H9 (cell line): ENCODE data around the gene IQCC. TPM values are rescaled to one million over a fixed set of nuclear protein-coding genes. Genes with fewer than 3 reads are reported as not detected.

Experiments used
- DNase-seq: peaks from one replicate; pipeline ENCODE4 v3.0.0-alpha.2; 2017
- H2AFZ ChIP-seq: one replicate; pipeline ENCODE4 v1.6.1; 2013; ENCODE audit warnings: mild to moderate bottlenecking, low read length, control low read depth, moderate library complexity
- H2AK5ac ChIP-seq: 2 replicates; pipeline ENCODE4 v1.6.1; 2013; ENCODE audit warnings: low read length, control low read depth, mixed read lengths; ENCODE audit not compliant: insufficient read length
- H2BK120ac ChIP-seq: one replicate; pipeline ENCODE4 v1.6.1; 2013; ENCODE audit warnings: low read depth, mild to moderate bottlenecking, low read length, control low read depth, inconsistent platforms; ENCODE audit not compliant: poor library complexity, severe bottlenecking
- H2BK12ac ChIP-seq: 2 replicates; pipeline ENCODE4 v1.6.1; 2013; ENCODE audit warnings: low read length, control low read depth, mixed read lengths, low read depth; ENCODE audit not compliant: insufficient read length
- H2BK15ac ChIP-seq: 2 replicates; pipeline ENCODE4 v1.6.1; 2013; ENCODE audit warnings: low read depth, low read length, control low read depth
- H2BK20ac ChIP-seq: one replicate; pipeline ENCODE4 v1.6.1; 2013; ENCODE audit warnings: low read depth, mild to moderate bottlenecking, low read length, control low read depth, inconsistent platforms; ENCODE audit not compliant: poor library complexity, severe bottlenecking
- H2BK5ac ChIP-seq: 2 replicates; pipeline ENCODE4 v1.6.1; 2013; ENCODE audit warnings: low read length, control low read depth, mixed read lengths; ENCODE audit not compliant: insufficient read length
- H3K14ac ChIP-seq: 2 replicates; pipeline ENCODE4 v1.6.1; 2013; ENCODE audit warnings: low read length, control low read depth; ENCODE audit not compliant: insufficient read depth
- H3K18ac ChIP-seq: 2 replicates; pipeline ENCODE4 v1.6.1; 2013; ENCODE audit warnings: low read depth, mild to moderate bottlenecking, mixed read lengths, low read length, control low read depth; ENCODE audit not compliant: insufficient read length
- H3K23ac ChIP-seq: 2 replicates; pipeline ENCODE4 v1.6.1; 2013; ENCODE audit warnings: low read length, control low read depth, mixed read lengths, low read depth; ENCODE audit not compliant: insufficient read length
- H3K23me2 ChIP-seq: 2 replicates; pipeline ENCODE4 v1.6.1; 2013; ENCODE audit warnings: low read depth, mild to moderate bottlenecking, mixed read lengths, low read length, control low read depth; ENCODE audit not compliant: insufficient read length, poor library complexity, severe bottlenecking
- H3K27ac ChIP-seq: 2 replicates; pipeline ENCODE4 v1.5.1; 2013; ENCODE audit warnings: low read length, control low read depth, mixed read lengths, low read depth; ENCODE audit not compliant: insufficient read length
- H3K27me3 ChIP-seq: 2 replicates; pipeline ENCODE4 v1.6.1; 2013; ENCODE audit warnings: low read length, control low read depth, inconsistent platforms; ENCODE audit not compliant: insufficient read depth
- H3K4ac ChIP-seq: 2 replicates; pipeline ENCODE4 v1.6.1; 2013; ENCODE audit warnings: low read depth, mild to moderate bottlenecking, control low read depth, inconsistent platforms, low read length, moderate library complexity
- H3K4me1 ChIP-seq: 2 replicates; pipeline ENCODE4 v1.6.1; 2013; ENCODE audit warnings: low read length, control low read depth, inconsistent platforms; ENCODE audit not compliant: insufficient read depth
- H3K4me2 ChIP-seq: 2 replicates; pipeline ENCODE4 v1.6.1; 2013; ENCODE audit warnings: low read length, control low read depth, mixed read lengths; ENCODE audit not compliant: insufficient read length, insufficient read depth
- H3K56ac ChIP-seq: 2 replicates; pipeline ENCODE4 v1.6.1; 2013; ENCODE audit warnings: low read depth, mild to moderate bottlenecking, mixed read lengths, low read length, control low read depth; ENCODE audit not compliant: insufficient read length
- H3K79me1 ChIP-seq: 2 replicates; pipeline ENCODE4 v1.6.1; 2013; ENCODE audit warnings: low read depth, mild to moderate bottlenecking, moderate library complexity, low read length, control low read depth, inconsistent platforms; ENCODE audit not compliant: insufficient read depth, poor library complexity, severe bottlenecking
- H3K79me2 ChIP-seq: 2 replicates; pipeline ENCODE4 v1.6.1; 2013; ENCODE audit warnings: low read length, control low read depth, inconsistent platforms; ENCODE audit not compliant: insufficient read depth
- H3K9ac ChIP-seq: 2 replicates; pipeline ENCODE4 v1.6.1; 2013; ENCODE audit warnings: low read length, control low read depth, mixed read lengths; ENCODE audit not compliant: insufficient read length; ENCODE audit errors: extremely low read depth
- H3K9me3 ChIP-seq: one replicate; pipeline ENCODE4 v1.6.1; 2013; ENCODE audit warnings: low read depth, low read length, inconsistent platforms; ENCODE audit not compliant: control insufficient read depth
- H3T11ph ChIP-seq: one replicate; pipeline ENCODE4 v1.6.1; 2013; ENCODE audit warnings: mild to moderate bottlenecking, low read length, control low read depth, inconsistent platforms
- H4K20me1 ChIP-seq: one replicate; pipeline ENCODE4 v1.6.1; 2013; ENCODE audit not compliant: control insufficient read depth, insufficient read length, insufficient read depth
- H4K5ac ChIP-seq: 2 replicates; pipeline ENCODE4 v1.6.1; 2013; ENCODE audit warnings: low read depth, mild to moderate bottlenecking, mixed read lengths, low read length, control low read depth; ENCODE audit not compliant: insufficient read length
- H4K8ac ChIP-seq: replicated peaks from 2 replicates; pipeline ENCODE4 v1.6.1; 2013; ENCODE audit warnings: low read length, control low read depth, mixed read lengths, low read depth; ENCODE audit not compliant: insufficient read length
- H4K91ac ChIP-seq: 2 replicates; pipeline ENCODE4 v1.6.1; 2013; ENCODE audit warnings: low read depth, mild to moderate bottlenecking, moderate library complexity, mixed read lengths, low read length, control low read depth; ENCODE audit not compliant: insufficient read length
- H3K27ac Mint-ChIP-seq, 3 experiments: 2 replicates in 2 of 3; 3 replicates in 1 of 3; pipeline ENCODE4 v1.8.0; 2020 to 2021; ENCODE audit warnings: mixed read lengths in 3 of 3, mild to moderate bottlenecking in 1 of 3, moderate library complexity in 1 of 3
- H3K27me3 Mint-ChIP-seq: 2 replicates; pipeline ENCODE4 v1.8.0; 2021; ENCODE audit warnings: low read depth, mild to moderate bottlenecking, moderate library complexity, mixed read lengths
- H3K36me3 Mint-ChIP-seq, 3 experiments: 2 replicates in 2 of 3; 3 replicates in 1 of 3; pipeline ENCODE4 v1.8.0; 2020 to 2021; ENCODE audit warnings: low read depth in 3 of 3, mixed read lengths in 3 of 3; ENCODE audit not compliant: insufficient read depth in 1 of 3
- H3K4me1 Mint-ChIP-seq, 2 experiments: 2 replicates each; pipeline ENCODE4 v1.8.0; 2020; ENCODE audit warnings: mixed read lengths in 2 of 2
- H3K4me3 Mint-ChIP-seq, 2 experiments: 2 replicates in 1 of 2; 3 replicates in 1 of 2; pipeline ENCODE4 v1.8.0; 2020 to 2021; ENCODE audit warnings: mild to moderate bottlenecking in 2 of 2, mixed read lengths in 2 of 2, moderate library complexity in 1 of 2
- H3K9me3 Mint-ChIP-seq, 2 experiments: 2 replicates in 1 of 2; 3 replicates in 1 of 2; pipeline ENCODE4 v1.8.0; 2020; ENCODE audit warnings: mild to moderate bottlenecking in 2 of 2, mixed read lengths in 2 of 2, moderate library complexity in 1 of 2
- WGBS: extraction: QIAGEN DNeasy Blood & Tissue Kit; methylation state at CpG from one replicate; pipeline ENCODE4 v1.1.7; 2013; ENCODE audit warnings: missing lambda C conversion rate, low lambda C conversion rate, mixed read lengths; ENCODE audit not compliant: insufficient read length; ENCODE audit errors: extremely low coverage; 5-methylcytosine and 5-hydroxymethylcytosine counted together
- total RNA-seq: library from RNA; stranded (reverse); gene quantifications from 2 replicates; pipeline ENCODE4 v1.2.1, GENCODE V29; 2021
- TF ChIP-seq, protein P1 (sequence below): fragments of 200-600 bp; sonication (generic); conservative IDR thresholded peaks from 3 replicates; pipeline ENCODE4 v1.8.0; 2021; ENCODE audit warnings: antibody characterized with exemption, mild to moderate bottlenecking

Gene IQCC
- total RNA-seq, 1 experiment from 2014 or later = 5.3 TPM

DNA sequence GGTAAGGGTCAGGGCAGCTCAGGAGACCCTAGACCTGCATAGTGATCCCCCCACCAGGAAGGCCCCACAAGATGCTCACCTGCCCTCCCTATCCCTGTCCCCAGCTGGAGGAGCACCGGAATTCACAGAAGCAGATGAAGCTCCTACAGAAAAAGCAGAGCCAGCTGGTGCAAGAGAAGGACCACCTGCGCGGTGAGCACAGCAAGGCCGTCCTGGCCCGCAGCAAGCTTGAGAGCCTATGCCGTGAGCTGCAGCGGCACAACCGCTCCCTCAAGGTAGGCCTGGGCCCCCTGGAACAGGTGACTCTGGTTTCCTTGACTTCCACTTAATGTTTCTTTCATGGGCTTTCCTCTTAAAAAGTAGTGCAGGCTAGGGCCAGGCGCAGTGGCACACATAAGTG is 17.6 kb upstream of the IQCC start:
- no peak overlapping the region for H3K18ac ChIP-seq
- no CpG with 5 or more reads among the region's 9 CpGs for WGBS

More for the DNA sequence above, 17.6 kb upstream of the IQCC start:
- Mint-ChIP-seq H3K36me3 (peaks cover 68 to 87% (median 86%) of the 10 kb centered on the region in 3 experiments), H3K9me3 (no peaks in the 10 kb centered on the region), H3K4me1 (no peaks in the 10 kb centered on the region; a peak in 1 of 4 replicates), H3K27me3 (no peaks in the 10 kb centered on the region), H3K4me3 (no peak overlapping the region), H3K27ac (no peak overlapping the region)
- Histone ChIP-seq H3K9ac (no peak overlapping the region), H3K27me3 (no peaks in the 10 kb centered on the region), H3K4me2 (no peak overlapping the region), H3K9me3 (no peaks in the 10 kb centered on the region), H3K4ac (no peak overlapping the region), H3T11ph (no peak overlapping the region), H3K4me1 (no peaks in the 10 kb centered on the region), H2AK5ac (no peak overlapping the region), H4K5ac (no peak overlapping the region), H2BK15ac (no peak overlapping the region), H3K79me1 (peaks cover 3% of the 10 kb centered on the region), H3K56ac (no peak overlapping the region), H4K20me1 (no peaks in the 10 kb centered on the region), H3K14ac (no peak overlapping the region), H3K27ac (no peak overlapping the region), H2BK12ac (no peak overlapping the region), H2BK20ac (no peak overlapping the region), H2AFZ (no peak overlapping the region), H2BK5ac (no peak overlapping the region), H3K23ac (no peak overlapping the region), H4K91ac (no peak overlapping the region), H2BK120ac (no peak overlapping the region), H3K79me2 (no peaks in the 10 kb centered on the region), H3K23me2 (no peaks in the 10 kb centered on the region), H4K8ac (no peak overlapping the region)
- TF ChIP-seq, protein P1, sequence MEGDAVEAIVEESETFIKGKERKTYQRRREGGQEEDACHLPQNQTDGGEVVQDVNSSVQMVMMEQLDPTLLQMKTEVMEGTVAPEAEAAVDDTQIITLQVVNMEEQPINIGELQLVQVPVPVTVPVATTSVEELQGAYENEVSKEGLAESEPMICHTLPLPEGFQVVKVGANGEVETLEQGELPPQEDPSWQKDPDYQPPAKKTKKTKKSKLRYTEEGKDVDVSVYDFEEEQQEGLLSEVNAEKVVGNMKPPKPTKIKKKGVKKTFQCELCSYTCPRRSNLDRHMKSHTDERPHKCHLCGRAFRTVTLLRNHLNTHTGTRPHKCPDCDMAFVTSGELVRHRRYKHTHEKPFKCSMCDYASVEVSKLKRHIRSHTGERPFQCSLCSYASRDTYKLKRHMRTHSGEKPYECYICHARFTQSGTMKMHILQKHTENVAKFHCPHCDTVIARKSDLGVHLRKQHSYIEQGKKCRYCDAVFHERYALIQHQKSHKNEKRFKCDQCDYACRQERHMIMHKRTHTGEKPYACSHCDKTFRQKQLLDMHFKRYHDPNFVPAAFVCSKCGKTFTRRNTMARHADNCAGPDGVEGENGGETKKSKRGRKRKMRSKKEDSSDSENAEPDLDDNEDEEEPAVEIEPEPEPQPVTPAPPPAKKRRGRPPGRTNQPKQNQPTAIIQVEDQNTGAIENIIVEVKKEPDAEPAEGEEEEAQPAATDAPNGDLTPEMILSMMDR = no peak
- no peak for DNase-seq
